HG03575 (cell line): ENCODE results near the gene GRB2.

Experiments used
- ATAC-seq: cut with Tn5 transposase; IDR thresholded peaks from one replicate; pipeline ENCODE4 v1.9.1; 2021; ENCODE audit not compliant: unreplicated experiment, insufficient number of reproducible peaks, low FRiP score; ENCODE audit errors: extremely low read depth

The GRB2 gene

GRCh38 chr17:75270966-75271232, 134.6 kb downstream of the GRB2 start, which contains the start of gene MIF4GD:
TSS of gene MIF4GD (minus strand) at chr17:75271231. CDS start at chr17:75270195, 1,036 bp downstream.
- no peak for ATAC-seq

- no peak for ATAC-seq
Measured at GRCh38 chr17:75270218-75270965, 135.1 kb downstream of the GRB2 start.

GRCh38 chr17:75269844-75270217, 135.6 kb downstream of the GRB2 start:
- no peak for ATAC-seq
